H1 (cell line): ENCODE data around the gene SENP2. TPM values are rescaled to one million over a fixed set of nuclear protein-coding genes. Genes with fewer than 3 reads are reported as not detected.
A peak's percentile ranks its signal among the peaks of the same experiment; 100 is the strongest.

Experiments used
- CTCF ChIA-PET: fragments of 300-600 bp; sonication (Branson Sonifier 250); formaldehyde crosslinking; loops from one replicate; lab custom pipeline; 2021; ENCODE audit not compliant: partially characterized antibody; lab: Charles Lee
- POLR2A ChIA-PET: fragments of 300-600 bp; sonication (Branson Sonifier 250); formaldehyde crosslinking; loops from one replicate; lab custom pipeline; 2021; ENCODE audit warnings: inconsistent platforms; ENCODE audit not compliant: partially characterized antibody; lab: Charles Lee
- DNase-seq, 2 experiments: peaks; one replicate each; pipeline versions ENCODE4 v3.0.0 to v3.0.0-alpha.2; 2010 to 2022; ENCODE audit warnings: low spot score in 2 of 2, low read depth in 1 of 2, mixed read lengths in 1 of 2
- FAIRE-seq: peaks from 2 replicates; lab custom pipeline; 2011; peaks lifted over from hg19 to GRCh38; lab: Jason Lieb, UNC
- H2AFZ ChIP-seq: 2 replicates; pipeline ENCODE4 v1.8.1; 2012; ENCODE audit warnings: low read length, inconsistent platforms
- H2AK5ac ChIP-seq: 2 replicates; pipeline ENCODE4 v1.6.1; 2013; ENCODE audit warnings: low read depth, low read length
- H2BK120ac ChIP-seq: replicated peaks from 2 replicates; pipeline ENCODE3; 2013; ENCODE audit warnings: low read depth, low read length, inconsistent platforms
- H2BK12ac ChIP-seq: 2 replicates; pipeline ENCODE4 v1.6.1; 2013; ENCODE audit warnings: low read depth, low read length
- H2BK15ac ChIP-seq: 2 replicates; pipeline ENCODE4 v1.6.1; 2013; ENCODE audit warnings: low read length
- H2BK20ac ChIP-seq: 2 replicates; pipeline ENCODE4 v1.6.1; 2013; ENCODE audit warnings: low read length
- H2BK5ac ChIP-seq: 2 replicates; pipeline ENCODE4 v1.6.1; 2013; ENCODE audit warnings: low read depth, low read length
- H3K14ac ChIP-seq: 2 replicates; pipeline ENCODE4 v1.6.1; 2013; ENCODE audit warnings: inconsistent platforms; ENCODE audit not compliant: insufficient read length
- H3K18ac ChIP-seq: 2 replicates; pipeline ENCODE4 v1.6.1; 2013; ENCODE audit warnings: low read length; ENCODE audit errors: extremely low read depth
- H3K23ac ChIP-seq: 2 replicates; pipeline ENCODE4 v1.6.1; 2013; ENCODE audit warnings: inconsistent platforms; ENCODE audit not compliant: insufficient read length
- H3K23me2 ChIP-seq: 2 replicates; pipeline ENCODE4 v1.6.1; 2013; ENCODE audit warnings: low read depth, low read length
- H3K27ac ChIP-seq: 2 replicates; pipeline ENCODE4 v1.6.1; 2011; ENCODE audit warnings: low read depth, low read length, inconsistent platforms
- H3K27me3 ChIP-seq, 4 experiments: replicated peaks in 1 of 4; 1 replicate in 1 of 4; 2 replicates in 3 of 4; pipeline versions ENCODE4 v1.6.1 to v1.8.1; 2011 to 2013; ENCODE audit warnings: low read length in 3 of 4, mild to moderate bottlenecking in 3 of 4, inconsistent platforms in 2 of 4, mixed read lengths in 2 of 4, moderate library complexity in 1 of 4; ENCODE audit not compliant: control insufficient read depth in 3 of 4, insufficient read depth in 3 of 4; ENCODE audit errors: extremely low read depth in 1 of 4
- H3K36me3 ChIP-seq, 4 experiments: 2 replicates each; pipeline versions ENCODE4 v1.6.1 to v1.8.1; 2011 to 2013; ENCODE audit warnings: mild to moderate bottlenecking in 4 of 4, low read length in 3 of 4, moderate library complexity in 2 of 4, control low read depth in 1 of 4, inconsistent platforms in 1 of 4; ENCODE audit not compliant: insufficient read depth in 4 of 4, control insufficient read depth in 2 of 4
- H3K4ac ChIP-seq: replicated peaks from 2 replicates; pipeline ENCODE3; 2013; ENCODE audit warnings: low read length, low read depth, mixed read lengths, inconsistent platforms; ENCODE audit not compliant: insufficient read length
- H3K4me1 ChIP-seq, 4 experiments: replicated peaks in 1 of 4; 1 replicate in 1 of 4; 2 replicates in 3 of 4; pipeline versions ENCODE4 v1.6.1 to v1.8.1; 2011 to 2013; ENCODE audit warnings: low read length in 3 of 4, inconsistent platforms in 2 of 4, mixed read lengths in 1 of 4; ENCODE audit not compliant: insufficient read depth in 4 of 4, control insufficient read depth in 3 of 4
- H3K4me2 ChIP-seq, 2 experiments: 2 replicates each; pipeline versions ENCODE4 v1.6.1 to v1.8.1; 2011 to 2013; ENCODE audit warnings: low read depth in 2 of 2, low read length in 2 of 2, control low read depth in 1 of 2, inconsistent platforms in 1 of 2, mild to moderate bottlenecking in 1 of 2; ENCODE audit not compliant: insufficient read depth in 1 of 2
- H3K4me3 ChIP-seq, 4 experiments: fragments of 200-600, 300-600 bp in 1 of 4; sonication (generic), shearing (Covaris generic), sonication (Bioruptor Twin) in 1 of 4; 2 replicates each; pipeline versions ENCODE4 v1.5.1 to v1.8.1; 2011 to 2016; ENCODE audit warnings: low read length in 4 of 4, low read depth in 3 of 4, control low read depth in 2 of 4, inconsistent platforms in 2 of 4, mild to moderate bottlenecking in 2 of 4, mixed read lengths in 1 of 4, moderate library complexity in 1 of 4; ENCODE audit not compliant: insufficient read depth in 2 of 4; ENCODE audit errors: extremely low read depth in 1 of 4
- H3K56ac ChIP-seq: replicated peaks from 2 replicates; pipeline ENCODE3; 2013; ENCODE audit warnings: low read depth, mild to moderate bottlenecking, mixed read lengths, low read length, inconsistent platforms; ENCODE audit not compliant: insufficient read length
- H3K79me1 ChIP-seq: 2 replicates; pipeline ENCODE4 v1.6.1; 2013; ENCODE audit warnings: low read depth, low read length, control low read depth
- H3K79me2 ChIP-seq, 2 experiments: 2 replicates each; pipeline versions ENCODE4 v1.6.1 to v1.8.1; 2012 to 2013; ENCODE audit warnings: low read length in 2 of 2, mild to moderate bottlenecking in 2 of 2, inconsistent platforms in 1 of 2; ENCODE audit not compliant: insufficient read depth in 2 of 2, control insufficient read depth in 1 of 2
- H3K9ac ChIP-seq, 4 experiments: replicated peaks in 1 of 4; 1 replicate in 1 of 4; 2 replicates in 3 of 4; pipeline versions ENCODE4 v1.6.1 to v1.8.1; 2011 to 2013; ENCODE audit warnings: low read depth in 3 of 4, low read length in 3 of 4, control low read depth in 2 of 4, mild to moderate bottlenecking in 2 of 4, moderate library complexity in 2 of 4, inconsistent platforms in 1 of 4; ENCODE audit errors: extremely low read depth in 1 of 4
- H3K9me3 ChIP-seq, 2 experiments: 2 replicates each; pipeline versions ENCODE4 v1.6.1 to v1.8.1; 2012 to 2013; ENCODE audit warnings: mild to moderate bottlenecking in 2 of 2, moderate library complexity in 2 of 2, control low read depth in 1 of 2, inconsistent platforms in 1 of 2, low read depth in 1 of 2, low read length in 1 of 2, mixed read lengths in 1 of 2; ENCODE audit not compliant: insufficient read depth in 2 of 2
- H4K20me1 ChIP-seq, 2 experiments: replicated peaks in 1 of 2; 2 replicates each; pipeline versions ENCODE3 to v1.8.1; 2011 to 2013; ENCODE audit warnings: inconsistent platforms in 2 of 2, low read length in 2 of 2, mild to moderate bottlenecking in 1 of 2; ENCODE audit not compliant: insufficient read depth in 2 of 2, control insufficient read depth in 1 of 2
- H4K5ac ChIP-seq: 2 replicates; pipeline ENCODE4 v1.6.1; 2013; ENCODE audit warnings: low read length, low read depth, mixed read lengths, inconsistent platforms; ENCODE audit not compliant: insufficient read length
- H4K8ac ChIP-seq: 2 replicates; pipeline ENCODE4 v1.8.0; 2013; ENCODE audit warnings: mild to moderate bottlenecking, moderate library complexity, low read length, inconsistent platforms; ENCODE audit not compliant: insufficient read depth; ENCODE audit errors: extremely low read depth
- H4K91ac ChIP-seq: replicated peaks from 2 replicates; pipeline ENCODE3; 2013; ENCODE audit warnings: low read length, mixed read lengths, inconsistent platforms; ENCODE audit not compliant: insufficient read length
- ASH2L ChIP-seq: fragments of 200-600, 300-600 bp; sonication (generic); IDR thresholded peaks from one replicate; pipeline ENCODE4 v1.7.1; 2017; ENCODE audit warnings: low read length
- BCL11A ChIP-seq, 2 experiments: IDR thresholded peaks; one replicate each; pipeline ENCODE4 v1.6.1; 2011; ENCODE audit warnings: low read depth in 2 of 2, low read length in 2 of 2, mild to moderate bottlenecking in 2 of 2
- KDM5A ChIP-seq: fragments of 200-600 bp; IDR thresholded peaks from 2 replicates; pipeline ENCODE4 v1.7.1; 2012; ENCODE audit warnings: mild to moderate bottlenecking, low read length, inconsistent platforms, mixed read lengths
- NRF1 ChIP-seq: IDR thresholded peaks from 2 replicates; pipeline ENCODE4 v1.6.1; 2011; ENCODE audit warnings: mild to moderate bottlenecking, low read depth, low read length, improper control_type of control experiment
- POLR2A ChIP-seq, 2 experiments: IDR thresholded peaks; 1 replicate in 1 of 2; 2 replicates in 1 of 2; pipeline ENCODE4 v1.6.1; 2011; ENCODE audit warnings: low read depth in 2 of 2, low read length in 2 of 2, mild to moderate bottlenecking in 2 of 2; ENCODE audit errors: control extremely low read depth in 1 of 2
- POLR2AphosphoS5 ChIP-seq: IDR thresholded peaks from 2 replicates; pipeline ENCODE4 v1.6.1; 2011; ENCODE audit warnings: low read depth, low read length
- RBBP5 ChIP-seq: IDR thresholded peaks from 2 replicates; pipeline ENCODE4 v1.7.1; 2012; ENCODE audit warnings: low read depth, mild to moderate bottlenecking, inconsistent platforms, low read length, moderate library complexity, borderline replicate concordance
- SRF ChIP-seq: IDR thresholded peaks from 2 replicates; pipeline ENCODE4 v1.6.1; 2011; ENCODE audit warnings: mild to moderate bottlenecking, low read depth, low read length, moderate library complexity
- TBP ChIP-seq: IDR thresholded peaks from 2 replicates; pipeline ENCODE4 v1.6.1; 2011; ENCODE audit warnings: low read depth, low read length, improper control_type of control experiment
- TEAD4 ChIP-seq: IDR thresholded peaks from 2 replicates; pipeline ENCODE4 v1.6.1; 2012; ENCODE audit warnings: low read depth, low read length, inconsistent platforms, mixed read lengths
- WGBS, 2 experiments: shearing (Covaris generic) in 1 of 2; methylation state at CpG; one replicate each; pipeline versions ENCODE4 v1.1.6 to v1.1.7; 2013 to 2015; ENCODE audit warnings: low lambda C conversion rate in 2 of 2, mixed read lengths in 2 of 2, inconsistent platforms in 1 of 2, low coverage in 1 of 2, missing lambda C conversion rate in 1 of 2; ENCODE audit not compliant: insufficient replicate concordance in 2 of 2, insufficient coverage in 1 of 2, insufficient read length in 1 of 2; ENCODE audit errors: extremely low coverage in 1 of 2, missing lambda C conversion rate in 1 of 2; 5-methylcytosine and 5-hydroxymethylcytosine counted together
- polyA plus RNA-seq, 7 experiments: library from polyadenylated mRNA; depleted of rRNA in 3 of 7; stranded (reverse) in 5 of 7; unstranded in 2 of 7; fragments of >200 nt in 5 of 7; fragments of 200-250 nt in 2 of 7; gene quantifications; 1 replicate in 5 of 7; 2 replicates in 1 of 7; 4 replicates in 1 of 7; pipeline versions ENCODE4 v1.2.1 to v1.2.3, GENCODE V29; 2011 to 2013; ENCODE audit warnings: missing spikeins in 2 of 7, mixed read lengths in 2 of 7
- total RNA-seq: library from RNA; stranded (reverse); fragmentation: NEBNext Ultra II Directional; extraction: Animal tissue kit (Norgen Biotek cat#: 25700); gene quantifications from 2 replicates; pipeline ENCODE4 v1.2.1, GENCODE V29; 2021
- TF ChIP-seq, protein P1 (sequence below): IDR thresholded peaks from 2 replicates; pipeline ENCODE4 v1.6.1; 2012; ENCODE audit warnings: low read length, inconsistent platforms

Gene SENP2
- total and polyA plus RNA-seq, 2 of the 8 experiments (the other 6 are each of a cell fraction or from before 2014, with no cell fraction given) = 25.2 to 69.3 TPM

DNA sequence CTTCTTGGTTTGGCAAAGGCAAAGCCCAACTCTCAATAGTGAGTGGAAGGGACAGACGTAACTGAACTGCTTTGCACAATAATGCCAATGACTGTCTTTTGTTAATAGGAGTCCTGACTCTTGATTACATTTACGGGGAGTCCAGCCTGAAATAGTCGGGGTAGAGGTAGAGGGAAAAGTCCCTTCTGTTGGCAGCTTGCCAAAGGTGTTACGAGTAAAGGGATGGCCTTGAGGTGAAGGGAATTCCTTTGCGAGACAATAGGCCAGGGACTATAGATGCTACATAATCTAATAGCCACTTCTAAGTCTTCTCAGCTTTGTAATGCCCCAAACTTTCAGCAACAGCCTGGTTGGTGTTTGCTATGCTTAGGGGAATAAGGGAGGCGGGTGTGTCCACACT, 2.2 kb upstream of the SENP2 start:
- H2BK12ac ChIP-seq = no peak overlapping the region; the same call in 1 of the 2 replicates
- peak overlapping the region; percentile 36; the same call in 1 of the 2 replicates for H2BK5ac ChIP-seq
- H3K4me1 ChIP-seq = peaks cover 0 to 22% (median 9%) of the 10 kb centered on the region in 4 experiments; a peak in 6 of 7 replicates
- H3K23ac ChIP-seq = no peak overlapping the region
- no peak overlapping the region for H3K14ac ChIP-seq
- H3K36me3 ChIP-seq = peaks cover 0 to 4% (median 0%) of the 10 kb centered on the region in 4 experiments; a peak in 1 of 8 replicates
- peak overlapping the region; percentile 72; the same call in 1 of the 2 replicates for H3K18ac ChIP-seq
- H2AK5ac ChIP-seq = no peak overlapping the region
- H3K4me2 ChIP-seq = peak overlapping the region; percentile 72 to 90
- peak overlapping the region; percentile 75 for H4K91ac ChIP-seq
- CTCF ChIA-PET = interaction anchor here (1.0 kb wide), 1 partner anchor 123 kb away, joined by 3 read pairs; no protein-coding TSS in a partner anchor
- H4K20me1 ChIP-seq = peaks cover 11% of the 10 kb centered on the region in 2 experiments
- H3K9me3 ChIP-seq = no peaks in the 10 kb centered on the region
- peak overlapping the region; percentile 39 for H3K27ac ChIP-seq
- no peak for FAIRE-seq
- peak overlapping the region in 3 of 4 experiments; percentile 21 to 58 (median 34); a peak in 4 of 7 replicates for H3K9ac ChIP-seq
- no peak overlapping the region for H2BK15ac ChIP-seq
- H3K79me1 ChIP-seq = peaks cover 10% of the 10 kb centered on the region
- H3K27me3 ChIP-seq = no peaks in the 10 kb centered on the region
- peak overlapping the region; percentile 44 for H3K4ac ChIP-seq
- H2BK20ac ChIP-seq = no peak overlapping the region
- no peak overlapping the region for H2AFZ ChIP-seq
- peaks cover 18 to 60% of the 10 kb centered on the region in 2 experiments for H3K79me2 ChIP-seq
- H3K23me2 ChIP-seq = peaks cover 12% of the 10 kb centered on the region
- H4K5ac ChIP-seq = no peak overlapping the region
- WGBS, 2 experiments = 30% methylated on average over 6 of the region's 6 CpGs; no CpG with 5 or more reads in 1 of the 2 experiments
- H3K4me3 ChIP-seq = peak overlapping the region; percentile 75 to 92 (median 81)
- no peak overlapping the region for H4K8ac ChIP-seq
- DNase-seq = no peak
- POLR2A ChIA-PET = interaction anchor here (0.6 to 1.1 kb wide), 4 partner anchors 12 to 354 kb away, joined by 3 read pairs; partner anchors contain the start of gene TRA2B
- H3K56ac ChIP-seq = peak overlapping the region; percentile 9
- peak overlapping the region; percentile 21 for H2BK120ac ChIP-seq
- peak; percentile 16 for TF ChIP-seq ASH2L
- TF ChIP-seq NRF1 = no peak
- 0 out of 2 replicates have a peak, but pooled peaks have one; percentile 30 for TF ChIP-seq POLR2AphosphoS5
- no peak for TF ChIP-seq RBBP5
- TF ChIP-seq POLR2A (IDR thresholded peaks at IDR 0.05; ENCODE audit: control extremely low read depth in 1 of 2, low read depth in 2 of 2, low read length in 2 of 2) = 0 out of 3 replicates have a peak, but pooled peaks of 1 of the 2 experiments have one; percentile 20
- TF ChIP-seq TEAD4 = no peak
- TF ChIP-seq, protein P1, sequence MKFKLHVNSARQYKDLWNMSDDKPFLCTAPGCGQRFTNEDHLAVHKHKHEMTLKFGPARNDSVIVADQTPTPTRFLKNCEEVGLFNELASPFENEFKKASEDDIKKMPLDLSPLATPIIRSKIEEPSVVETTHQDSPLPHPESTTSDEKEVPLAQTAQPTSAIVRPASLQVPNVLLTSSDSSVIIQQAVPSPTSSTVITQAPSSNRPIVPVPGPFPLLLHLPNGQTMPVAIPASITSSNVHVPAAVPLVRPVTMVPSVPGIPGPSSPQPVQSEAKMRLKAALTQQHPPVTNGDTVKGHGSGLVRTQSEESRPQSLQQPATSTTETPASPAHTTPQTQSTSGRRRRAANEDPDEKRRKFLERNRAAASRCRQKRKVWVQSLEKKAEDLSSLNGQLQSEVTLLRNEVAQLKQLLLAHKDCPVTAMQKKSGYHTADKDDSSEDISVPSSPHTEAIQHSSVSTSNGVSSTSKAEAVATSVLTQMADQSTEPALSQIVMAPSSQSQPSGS = no peak
- no peak for TF ChIP-seq SRF
- no peak for TF ChIP-seq TBP
- TF ChIP-seq BCL11A (IDR thresholded peaks at IDR 0.05; ENCODE audit: low read depth in 2 of 2, low read length in 2 of 2) = no peak
- no peak for TF ChIP-seq KDM5A
